ENCODE data around the gene PJA1. TPM values are rescaled to one million over a fixed set of nuclear protein-coding genes. Genes with fewer than 3 reads are reported as not detected.

PJA1 gene
- total RNA-seq, 1 donor from 2014 or later, result 37.8 TPM

GRCh38 chrX:69140837-69141236 is 24.4 kb downstream of the PJA1 start:
- no peak for DNase-seq (ENCODE audit: low read depth)
- TF ChIP-seq CTCF (IDR thresholded peaks at IDR 0.05; ENCODE audit: insufficient read depth, low read length, poor library complexity, severe bottlenecking), result no peak
- Histone ChIP-seq H3K27me3 (ENCODE audit: control insufficient read depth, insufficient read depth, low read length) (no peaks in the 10 kb centered on the region), H3K4me3 (ENCODE audit: low read depth, low read length) (no peak overlapping the region), H3K36me3 (ENCODE audit: control insufficient read depth, insufficient read depth, low read length) (no peaks in the 10 kb centered on the region)

GRCh38 chrX:69139516-69139915 is 25.7 kb downstream of the PJA1 start:
- no peak for DNase-seq (ENCODE audit: low read depth)
- Histone ChIP-seq H3K4me3 (ENCODE audit: low read depth, low read length) (no peak overlapping the region), H3K36me3 (ENCODE audit: control insufficient read depth, insufficient read depth, low read length) (no peaks in the 10 kb centered on the region), H3K27me3 (ENCODE audit: control insufficient read depth, insufficient read depth, low read length) (no peaks in the 10 kb centered on the region)
- TF ChIP-seq CTCF (IDR thresholded peaks at IDR 0.05; ENCODE audit: insufficient read depth, low read length, poor library complexity, severe bottlenecking), result no peak

GRCh38 chrX:69138512-69138911 is 26.7 kb downstream of the PJA1 start:
- no peak for TF ChIP-seq CTCF (IDR thresholded peaks at IDR 0.05; ENCODE audit: insufficient read depth, low read length, poor library complexity, severe bottlenecking)
- Histone ChIP-seq H3K36me3 (ENCODE audit: control insufficient read depth, insufficient read depth, low read length) (no peaks in the 10 kb centered on the region), H3K27me3 (ENCODE audit: control insufficient read depth, insufficient read depth, low read length) (no peaks in the 10 kb centered on the region), H3K4me3 (ENCODE audit: low read depth, low read length) (no peak overlapping the region)
- no peak for DNase-seq (ENCODE audit: low read depth)

GRCh38 chrX:69138118-69138390 is 27.2 kb downstream of the PJA1 start:
- H3K36me3 ChIP-seq (ENCODE audit: control insufficient read depth, insufficient read depth, low read length), result no peaks in the 10 kb centered on the region
- no peak for TF ChIP-seq CTCF (IDR thresholded peaks at IDR 0.05; ENCODE audit: insufficient read depth, low read length, poor library complexity, severe bottlenecking)
- no peaks in the 10 kb centered on the region for H3K27me3 ChIP-seq (ENCODE audit: control insufficient read depth, insufficient read depth, low read length)
- no peak overlapping the region for H3K4me3 ChIP-seq (ENCODE audit: low read depth, low read length)
- no peak for DNase-seq (ENCODE audit: low read depth)

- Histone ChIP-seq H3K36me3 (ENCODE audit: control insufficient read depth, insufficient read depth, low read length) (no peaks in the 10 kb centered on the region), H3K4me3 (ENCODE audit: low read depth, low read length) (no peak overlapping the region), H3K27me3 (ENCODE audit: control insufficient read depth, insufficient read depth, low read length) (no peaks in the 10 kb centered on the region)
- TF ChIP-seq CTCF (IDR thresholded peaks at IDR 0.05; ENCODE audit: insufficient read depth, low read length, poor library complexity, severe bottlenecking), result no peak
- DNase-seq (ENCODE audit: low read depth), result no peak
These were observed 27.7 kb downstream of the PJA1 start for GRCh38 chrX:69137371-69138117.

Data from kidney epithelial cell (primary cell).